HG03108 (cell line): ENCODE measurements around the gene SYT9.

ENCODE experiments used
- ATAC-seq: cut with Tn5 transposase; IDR thresholded peaks from one replicate; pipeline ENCODE4 v1.9.1; 2021; ENCODE audit warnings: moderate library complexity; ENCODE audit not compliant: unreplicated experiment

Gene SYT9, protein sequence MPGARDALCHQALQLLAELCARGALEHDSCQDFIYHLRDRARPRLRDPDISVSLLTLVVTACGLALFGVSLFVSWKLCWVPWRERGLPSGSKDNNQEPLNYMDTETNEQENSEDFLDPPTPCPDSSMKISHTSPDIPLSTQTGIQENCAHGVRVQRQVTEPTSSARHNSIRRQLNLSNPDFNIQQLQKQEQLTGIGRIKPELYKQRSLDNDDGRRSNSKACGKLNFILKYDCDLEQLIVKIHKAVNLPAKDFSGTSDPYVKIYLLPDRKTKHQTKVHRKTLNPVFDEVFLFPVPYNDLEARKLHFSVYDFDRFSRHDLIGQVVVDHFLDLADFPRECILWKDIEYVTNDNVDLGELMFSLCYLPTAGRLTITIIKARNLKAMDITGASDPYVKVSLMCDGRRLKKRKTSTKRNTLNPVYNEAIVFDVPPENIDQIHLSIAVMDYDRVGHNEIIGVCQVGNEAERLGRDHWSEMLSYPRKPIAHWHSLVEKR

DNA sequence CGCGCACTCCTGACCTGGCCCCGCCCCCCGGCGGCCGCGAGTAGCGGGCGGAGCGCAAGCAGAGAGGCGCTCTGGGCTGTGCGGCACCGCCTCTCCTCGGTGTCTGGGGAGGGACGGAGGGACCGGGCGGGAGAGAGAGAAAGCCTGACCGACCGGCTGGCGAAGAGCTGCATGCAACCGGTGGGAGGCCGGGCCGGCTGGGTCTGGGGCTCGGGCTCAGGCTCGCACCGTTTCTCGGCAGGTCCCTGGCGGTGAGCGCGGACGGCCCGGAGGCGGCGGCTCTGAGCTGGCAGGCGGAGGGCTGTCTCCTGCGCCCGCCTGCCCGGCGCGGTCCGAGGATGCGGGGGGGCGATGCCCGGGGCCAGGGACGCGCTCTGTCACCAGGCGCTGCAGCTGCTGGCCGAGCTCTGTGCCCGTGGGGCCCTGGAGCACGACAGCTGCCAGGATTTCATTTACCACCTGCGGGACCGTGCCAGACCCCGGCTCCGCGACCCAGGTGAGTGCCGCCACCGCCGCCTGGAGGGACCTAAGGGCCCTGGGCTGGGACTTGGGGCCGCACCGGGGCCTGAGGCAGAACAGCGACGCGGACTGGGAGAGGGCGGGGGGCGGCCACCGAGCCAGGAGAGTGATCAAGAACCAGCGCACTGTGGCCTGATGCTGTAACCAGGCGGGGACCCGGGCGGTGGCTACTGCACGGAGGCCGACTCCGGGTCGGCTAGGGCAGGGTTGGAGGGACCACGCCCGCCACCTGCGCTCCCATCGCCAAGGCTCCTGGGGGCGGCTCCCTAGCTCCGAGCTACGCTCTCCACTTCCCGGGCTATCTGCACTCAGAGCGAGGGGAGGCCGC is at the start of gene SYT9:
Gene SYT9 (plus strand): TSS at position 69 of the 847 bp plus-strand sequence. CDS start 283 bp downstream, at position 352.
- ATAC-seq: no peak

DNA sequence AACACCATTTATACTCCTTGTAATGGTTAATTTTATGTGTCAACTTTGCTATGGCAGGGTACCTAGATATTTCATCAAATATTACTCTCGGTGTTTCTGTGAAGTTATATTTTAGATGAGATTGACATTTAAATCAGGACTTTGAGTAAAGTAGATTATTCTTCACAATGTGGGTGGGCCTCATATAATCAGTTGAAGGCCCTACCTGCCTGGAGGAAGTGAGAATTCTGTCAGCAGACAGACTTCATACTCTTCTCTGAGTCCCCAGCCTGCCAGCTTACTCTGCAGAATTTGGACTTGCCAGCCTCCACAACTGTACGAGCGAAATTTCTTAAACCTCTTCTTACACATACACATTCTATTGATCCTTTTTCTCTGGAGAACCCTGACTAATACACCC is 49.3 kb upstream of the SYT9 start:
- no peak for ATAC-seq

DNA sequence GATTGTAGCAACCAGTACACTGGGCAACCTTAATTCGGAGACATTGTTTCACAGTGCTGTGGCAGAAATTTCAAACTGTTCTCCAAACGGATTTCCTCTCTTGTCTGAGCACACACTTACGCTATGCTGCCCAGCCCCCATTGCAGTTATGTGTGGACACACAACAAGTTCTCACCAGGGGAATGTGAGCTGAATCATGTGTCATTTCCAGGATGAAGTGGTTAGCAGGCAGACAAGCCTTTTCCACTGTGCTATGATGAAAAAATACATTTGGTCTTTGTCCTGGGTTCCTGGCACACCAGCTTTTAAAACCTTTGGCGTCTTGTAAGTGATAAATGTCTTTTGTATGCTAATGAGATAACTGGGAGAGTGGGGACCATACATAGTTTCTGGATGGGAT is 46.9 kb upstream of the SYT9 start:
- ATAC-seq: no peak

DNA sequence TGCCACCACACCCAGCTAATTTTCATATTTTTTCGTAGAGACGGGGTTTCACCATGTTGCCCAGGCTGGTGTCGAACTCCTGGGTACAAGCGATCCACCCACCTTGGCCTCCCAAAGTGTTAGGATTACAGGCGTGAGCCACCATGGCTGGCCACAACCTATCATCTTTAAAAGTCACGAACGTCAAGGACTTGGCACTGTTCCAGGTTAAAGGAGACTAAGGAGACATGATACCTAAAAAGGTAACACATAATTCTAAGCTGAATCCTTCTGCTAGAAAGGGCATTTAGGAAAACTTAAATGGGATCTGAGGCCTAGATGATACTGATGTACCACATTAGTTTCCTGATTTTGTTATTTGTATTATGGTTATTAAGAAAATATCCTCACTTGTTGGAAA is 43.3 kb upstream of the SYT9 start:
- no peak for ATAC-seq

DNA sequence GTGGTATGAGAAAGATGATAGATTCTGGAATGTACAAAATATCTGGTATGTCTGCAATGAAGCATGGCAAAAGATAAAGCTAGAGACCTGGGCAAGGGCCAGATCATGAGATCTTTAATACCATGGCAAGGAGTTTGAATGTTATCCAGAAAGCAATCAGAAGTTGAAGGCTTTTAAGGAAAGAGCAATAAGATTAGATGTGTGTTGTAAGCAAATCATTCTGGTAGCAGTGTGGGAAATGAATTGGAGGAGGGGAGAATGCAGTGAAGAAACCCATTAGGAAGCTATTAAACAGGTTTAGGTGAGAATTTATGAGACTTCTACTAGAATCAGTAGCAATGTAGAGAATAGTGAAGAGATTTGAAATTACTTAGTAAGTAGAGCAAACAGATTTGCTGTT is 32.2 kb upstream of the SYT9 start:
- no peak for ATAC-seq

DNA sequence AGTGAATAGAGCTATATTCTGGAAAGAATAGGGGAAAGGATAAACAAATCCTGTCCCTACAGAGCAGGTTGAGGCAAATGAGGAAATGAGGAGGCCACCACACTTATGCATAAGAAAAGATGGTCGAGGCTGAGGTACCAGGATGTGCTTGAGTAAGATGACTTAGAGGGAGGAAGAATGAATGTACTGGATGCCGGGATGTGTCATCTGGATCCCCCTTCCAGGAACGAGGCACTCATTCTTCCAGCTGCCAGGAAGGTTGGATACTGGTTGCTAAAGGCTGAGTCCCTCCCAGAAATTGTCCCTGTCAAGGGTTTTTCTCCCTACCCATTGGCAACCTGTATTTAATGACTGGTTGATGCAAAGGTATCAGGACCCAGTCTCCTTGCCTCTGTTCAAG is 31.1 kb upstream of the SYT9 start:
- no peak for ATAC-seq

DNA sequence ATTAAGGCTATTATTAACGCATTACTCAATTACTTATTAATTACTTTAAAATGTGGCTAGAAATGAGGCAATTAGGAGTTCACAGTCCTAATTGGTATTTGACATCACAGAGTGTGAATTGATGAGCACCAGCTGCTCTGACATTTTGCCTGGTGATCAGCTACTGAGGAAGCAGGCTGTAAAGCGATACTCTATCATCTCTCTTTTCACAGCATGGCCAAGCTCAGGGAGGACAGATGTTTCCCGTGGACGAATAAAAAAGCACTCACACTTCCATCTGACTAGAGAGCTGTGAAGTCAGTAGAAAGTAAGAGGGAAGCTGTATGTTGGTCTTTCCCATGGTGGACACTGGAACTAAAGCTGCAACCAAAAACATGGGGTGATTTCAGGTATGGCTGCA is 29.1 kb upstream of the SYT9 start:
- ATAC-seq: no peak

DNA sequence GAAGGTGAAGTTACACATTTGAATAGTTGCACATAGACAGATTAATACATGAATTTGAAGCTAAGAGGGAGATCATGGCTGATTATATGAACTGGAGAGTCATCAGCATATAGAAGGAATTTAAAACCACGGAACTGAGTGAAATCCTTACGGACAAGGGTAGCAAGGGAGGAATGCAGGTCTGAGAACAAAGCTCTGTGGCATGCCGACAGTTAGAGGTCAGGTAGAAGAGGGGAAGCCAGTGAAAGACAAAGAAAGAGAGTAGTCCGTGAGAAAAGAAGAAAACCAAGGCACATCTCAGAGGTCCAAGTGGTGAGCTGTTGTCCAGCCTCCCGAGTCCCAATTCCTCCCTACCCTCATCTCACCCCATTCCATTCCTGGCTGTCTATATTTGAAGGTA is 11.8 kb upstream of the SYT9 start:
- ATAC-seq: no peak

DNA sequence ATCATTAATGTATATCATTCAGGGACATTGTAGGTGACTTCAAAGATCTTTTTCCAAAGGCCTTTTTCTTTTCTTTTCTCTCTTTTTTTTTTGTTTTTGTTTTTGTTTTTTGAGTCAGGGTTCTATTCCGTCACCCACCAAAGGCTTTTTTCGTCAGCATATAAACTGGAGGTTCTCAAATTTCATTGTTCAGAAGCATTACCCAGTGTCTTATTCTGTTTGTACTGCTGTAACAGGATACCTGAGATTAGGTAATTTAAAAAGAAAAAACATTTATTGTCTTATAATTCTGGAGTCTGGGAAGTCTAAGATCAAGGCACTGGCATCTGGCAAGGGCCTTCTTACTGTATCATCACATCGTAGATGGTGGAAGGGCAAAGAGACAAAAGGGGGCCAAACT is 6.4 kb upstream of the SYT9 start:
- no peak for ATAC-seq

DNA sequence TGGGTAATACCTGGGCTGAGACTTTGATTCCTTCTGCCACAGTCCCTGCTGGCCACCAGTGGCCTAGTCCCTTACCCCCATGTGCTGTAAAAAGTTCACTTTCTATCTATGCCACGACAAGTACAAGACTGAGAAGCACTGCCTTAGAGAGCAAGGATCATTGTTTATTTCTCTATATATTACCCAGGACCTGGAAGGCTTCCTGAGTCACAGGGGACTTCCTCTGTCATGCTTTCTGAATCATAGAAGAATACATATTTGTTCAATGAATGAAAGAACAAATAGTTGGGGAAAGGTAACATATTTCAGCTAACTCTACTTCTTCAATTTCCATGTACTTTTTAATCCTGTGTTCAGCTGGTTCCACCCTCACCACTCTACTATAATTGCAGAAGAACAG is 5.5 kb upstream of the SYT9 start:
- no peak for ATAC-seq

DNA sequence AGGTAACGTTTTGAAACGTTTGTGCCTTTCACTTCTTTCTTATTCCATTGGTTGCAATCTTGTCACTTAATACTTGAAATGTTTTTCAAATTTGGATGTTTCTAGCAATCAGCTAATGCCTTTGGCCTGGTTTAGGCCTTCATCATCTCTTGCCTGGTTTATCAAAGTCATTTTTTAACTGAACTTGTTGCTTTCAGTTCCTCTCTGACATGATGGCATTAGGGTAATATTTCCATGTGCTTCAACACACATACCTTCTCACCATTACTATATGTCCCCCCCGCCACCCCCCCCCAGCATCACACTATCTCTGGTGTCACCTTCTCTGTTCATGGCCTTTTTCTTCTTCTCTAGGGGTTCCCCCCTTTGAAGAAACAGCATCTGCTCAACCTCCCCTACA is 1.5 kb upstream of the SYT9 start:
- no peak for ATAC-seq

DNA sequence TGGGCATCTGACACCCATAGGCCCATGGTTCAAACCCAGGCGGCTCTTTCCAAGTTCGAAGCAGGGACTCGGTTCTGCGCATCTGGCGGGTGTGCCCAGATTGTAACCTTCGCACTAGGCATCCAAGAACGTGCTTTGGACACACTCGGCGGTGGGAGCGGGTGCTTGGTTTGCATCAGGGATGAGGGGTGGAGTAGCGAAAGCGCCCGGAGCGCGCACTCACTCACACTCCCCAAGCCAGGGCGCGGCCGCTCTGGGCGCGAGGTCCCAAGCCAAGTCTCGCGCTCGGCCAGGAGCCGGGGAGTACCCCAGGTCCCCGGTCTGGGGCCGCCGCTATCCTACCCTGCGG is 243 bp upstream of the SYT9 start:
- no peak for ATAC-seq

DNA sequence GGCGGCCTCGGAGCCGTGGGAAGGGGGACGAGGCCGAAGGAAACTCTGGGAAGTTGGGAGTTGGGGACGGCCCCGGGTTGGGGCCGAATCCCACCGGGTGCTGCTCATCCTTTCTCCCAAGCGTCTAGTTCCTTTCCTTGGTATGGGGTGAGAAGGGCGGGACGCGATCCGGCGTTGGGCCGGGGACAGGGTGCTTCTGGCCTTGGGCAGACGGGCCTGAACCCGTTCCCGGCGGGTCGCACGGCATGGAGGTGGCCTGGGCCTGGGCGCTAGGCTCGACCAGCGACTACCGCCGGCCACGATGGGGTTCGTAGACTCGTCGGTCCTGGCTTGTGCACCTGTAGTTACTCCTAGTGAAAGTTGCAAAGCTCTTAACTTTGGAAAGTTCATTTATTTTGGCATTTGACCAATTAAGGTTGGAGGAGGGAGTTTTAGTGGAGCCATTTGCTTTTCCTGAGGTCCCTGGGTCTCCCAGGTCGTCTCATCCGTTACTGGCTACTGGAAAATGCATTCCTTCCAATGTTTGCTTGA is 1.0 kb downstream of the SYT9 start:
- ATAC-seq: no peak

DNA sequence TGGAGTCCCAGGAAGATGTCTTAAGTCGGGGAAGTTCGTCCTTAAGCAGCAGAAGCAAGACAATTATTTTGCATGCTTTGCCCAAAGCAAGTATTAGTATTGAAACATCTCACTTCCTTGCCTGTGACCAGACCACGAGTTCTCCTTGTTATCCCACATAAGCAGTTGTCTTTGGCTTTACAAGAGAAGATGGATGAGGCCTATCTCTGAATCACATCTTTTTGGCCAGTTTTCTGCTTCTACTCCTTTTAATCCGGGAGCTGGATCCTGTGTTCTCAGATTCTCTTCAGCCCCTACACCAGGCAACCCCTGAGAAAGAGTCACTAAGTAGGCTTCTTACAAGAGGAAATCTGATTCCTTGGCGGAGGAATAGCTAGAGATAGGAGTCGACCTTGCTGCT is 2.1 kb downstream of the SYT9 start:
- ATAC-seq: no peak

DNA sequence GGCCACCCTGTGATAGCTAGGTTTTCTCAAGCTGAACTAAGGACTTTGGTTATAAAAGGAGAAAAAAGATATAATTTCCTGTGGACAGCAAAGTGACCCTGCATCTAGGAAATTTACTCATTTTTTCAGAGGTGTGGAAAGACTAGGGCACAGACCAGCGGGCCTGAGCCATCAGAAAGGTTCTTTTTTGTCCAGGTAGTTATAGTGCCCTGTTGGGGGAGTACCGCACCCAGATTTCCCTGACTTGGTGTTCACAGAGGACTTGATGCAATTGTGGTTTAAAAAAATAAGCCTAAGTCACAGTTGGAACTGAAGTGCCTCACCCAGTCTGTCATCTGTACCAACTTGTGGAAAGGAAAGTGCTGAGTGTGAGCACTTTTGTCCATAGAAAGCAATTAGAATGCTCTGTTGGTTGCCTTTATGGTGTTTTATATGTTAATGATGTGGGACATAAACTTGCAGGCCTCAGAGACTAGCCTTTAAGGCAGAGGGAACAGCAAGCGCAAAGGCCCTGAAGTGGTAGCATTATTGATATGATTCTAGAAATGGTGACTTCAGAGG is 3.1 kb downstream of the SYT9 start:
- no peak for ATAC-seq

DNA sequence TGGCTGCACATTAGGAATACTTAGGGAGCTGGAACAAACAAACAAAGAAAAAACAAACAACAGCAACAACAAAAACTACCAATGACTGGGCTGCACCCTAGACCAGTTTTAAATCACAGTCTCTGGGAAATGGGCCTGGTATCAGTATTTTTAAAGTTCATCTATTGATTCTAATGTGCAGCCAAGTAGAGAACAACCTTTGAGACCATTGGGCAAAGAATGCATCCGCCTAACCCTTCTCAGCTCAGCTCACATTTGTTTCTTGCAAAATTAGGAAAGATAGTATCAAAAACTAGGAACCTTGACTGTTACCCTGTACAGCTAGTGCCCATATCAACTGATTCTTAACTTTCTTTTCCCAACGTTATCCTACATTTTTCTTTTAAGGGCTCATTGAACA is 5.2 kb downstream of the SYT9 start:
- ATAC-seq: no peak

DNA sequence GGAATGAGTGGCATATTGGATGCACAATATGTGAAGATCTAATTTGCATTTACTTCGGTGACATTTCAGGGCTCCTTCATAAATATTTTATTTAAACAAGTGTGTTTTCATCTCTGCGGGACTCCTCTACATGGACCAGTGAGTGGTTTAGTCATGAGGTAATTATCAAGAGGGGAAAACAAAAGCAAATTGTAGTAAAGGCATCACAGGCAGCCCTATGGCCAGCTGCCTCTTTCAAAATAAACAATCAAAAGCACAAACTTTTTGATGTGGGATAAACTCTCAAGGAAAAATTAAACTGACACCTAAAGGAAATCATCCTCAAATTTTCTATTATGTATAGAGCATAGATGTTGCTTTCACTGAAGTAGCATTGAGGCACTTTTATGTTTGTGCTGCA is 6.0 kb downstream of the SYT9 start:
- ATAC-seq: no peak

DNA sequence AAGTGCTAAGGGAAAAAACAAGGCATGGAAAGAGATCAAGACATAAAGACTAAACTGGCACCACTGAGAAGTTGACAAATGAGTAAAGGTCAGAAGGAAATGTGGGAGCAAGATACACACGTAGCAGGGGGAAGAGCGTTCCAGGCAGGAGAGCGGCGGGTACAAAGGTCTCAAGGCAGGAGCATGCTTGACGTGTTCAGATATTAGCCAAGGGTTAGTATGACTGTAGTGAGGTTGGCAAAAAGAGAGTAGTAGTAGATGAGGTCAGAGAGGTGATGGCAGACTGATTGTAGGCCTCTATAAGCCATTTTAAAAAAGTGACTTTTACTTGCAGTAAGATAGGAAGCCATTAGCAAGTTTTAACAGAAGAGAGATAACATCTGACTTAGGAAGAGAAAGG is 9.9 kb downstream of the SYT9 start:
- ATAC-seq: no peak

DNA sequence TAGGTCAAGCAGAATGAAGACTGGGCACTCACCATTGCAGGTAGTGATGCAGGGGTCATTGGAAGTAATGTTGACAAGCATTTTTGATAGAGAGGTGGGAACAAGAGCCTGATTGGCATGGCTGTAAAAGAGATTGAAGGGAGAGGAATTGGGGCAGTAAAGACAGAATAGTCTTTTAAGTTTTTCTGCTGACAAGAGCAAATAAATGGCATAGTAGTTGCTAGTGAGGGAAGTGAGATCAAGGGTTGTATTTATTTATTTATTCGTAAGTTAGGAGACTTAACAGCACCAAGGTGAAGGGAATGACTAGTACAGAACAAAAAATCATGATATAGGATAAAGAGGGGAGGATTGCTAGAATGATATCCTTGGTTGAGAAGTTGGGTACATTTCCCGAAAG is 11.0 kb downstream of the SYT9 start:
- no peak for ATAC-seq

DNA sequence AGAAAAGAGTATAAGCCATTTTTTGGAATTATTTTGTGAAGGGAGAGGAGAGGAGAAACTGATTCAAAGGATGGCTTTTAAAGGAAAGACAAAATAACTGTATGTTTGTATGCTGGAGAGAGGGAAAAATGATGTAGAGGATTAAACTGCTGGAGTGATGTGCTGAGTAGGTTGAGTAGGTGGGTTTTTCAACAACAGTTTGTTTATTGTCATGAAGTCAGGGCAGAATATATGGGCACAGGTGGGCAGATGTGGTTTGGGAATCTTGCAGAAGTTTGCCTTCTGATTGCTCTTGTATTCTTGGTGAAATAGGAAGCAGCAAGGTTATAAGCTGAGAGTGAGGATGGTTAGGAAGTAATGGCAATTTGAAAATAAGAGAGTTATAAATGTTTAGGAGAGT is 12.1 kb downstream of the SYT9 start:
- ATAC-seq: no peak

DNA sequence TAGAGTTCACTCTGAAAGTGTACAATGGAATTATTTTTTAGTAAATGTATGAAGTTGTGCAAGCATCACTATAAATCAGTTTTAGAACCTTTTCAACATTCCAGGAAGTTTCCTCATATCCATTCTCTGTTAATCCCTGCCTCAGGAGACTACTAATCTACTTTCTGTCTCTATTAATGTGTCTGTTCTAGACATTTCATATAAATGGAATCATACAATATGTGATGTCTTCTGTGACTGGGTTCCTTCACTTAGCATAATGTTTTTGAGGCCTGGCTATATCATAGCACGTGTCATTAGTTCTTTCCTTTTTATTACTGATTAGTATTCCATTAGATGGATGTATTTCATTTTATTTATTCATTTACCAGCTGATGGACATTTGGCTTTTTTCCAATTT is 17.1 kb downstream of the SYT9 start:
- ATAC-seq: no peak
